ENCODE results near the gene CRISP3. TPM values are rescaled to one million over a fixed set of nuclear protein-coding genes. Genes with fewer than 3 reads are reported as not detected.
A peak's percentile ranks its signal among the peaks of the same experiment; 100 is the strongest.
"Not testable (repeated sequence)": the region's sequence is repeated elsewhere in the genome, so short reads cannot be mapped to it uniquely, and the experiment has no call there.

The CRISP3 gene
- total RNA-seq, result 100 TPM

GRCh38 chr6:49744259-49744658 is at the start of gene CRISP3:
Gene CRISP3 (minus strand): TSS chr6:49744388. CDS start chr6:49744367, 21 bp downstream.
- no peak for DNase-seq

DNA sequence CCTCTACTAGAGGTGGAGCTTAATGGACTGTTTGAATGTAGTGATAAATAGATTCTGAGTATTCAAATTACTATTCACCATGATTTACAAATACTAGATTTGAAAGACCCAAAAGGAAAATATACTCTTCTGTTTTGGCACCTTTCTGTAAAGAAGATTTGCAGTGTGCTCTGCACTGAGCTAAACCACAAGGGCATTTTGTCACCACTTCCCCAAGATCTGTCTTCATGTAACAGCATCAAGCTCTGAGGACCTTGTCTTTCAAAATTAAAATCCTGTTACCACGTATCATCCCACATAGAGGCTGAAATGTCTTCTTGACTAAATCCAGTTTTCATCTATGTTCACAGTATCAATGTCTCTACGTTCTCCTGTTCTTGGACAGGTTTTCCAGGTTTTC is 46.2 kb upstream of the CRISP3 start:
- no peak for DNase-seq

DNA sequence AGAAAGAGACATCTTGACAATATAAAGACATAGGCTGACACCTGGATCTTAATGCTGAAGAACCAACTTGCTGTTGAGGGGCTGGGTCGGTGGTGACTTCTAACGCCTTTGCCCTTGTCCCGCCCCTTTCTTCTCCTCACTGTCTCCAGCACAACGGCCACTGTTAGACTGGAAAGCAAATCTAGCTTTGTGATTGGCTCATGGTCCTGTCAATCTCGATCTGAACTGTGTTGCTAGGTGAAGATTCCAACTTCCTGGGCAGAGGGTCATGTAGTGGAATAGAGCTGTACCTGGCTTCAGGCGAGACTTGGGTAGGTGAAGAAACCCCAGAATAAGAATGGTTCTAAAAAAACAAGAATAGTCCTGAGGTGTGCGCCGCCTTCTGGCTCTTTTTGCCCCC is 43.0 kb upstream of the CRISP3 start, which contains the start of gene PGK2:
Gene PGK2 (minus strand): TSS at position 110 of the 400 bp plus-strand sequence. CDS start 98 bp downstream, at position 12.
- no peak for DNase-seq

- DNase-seq, result no peak
These were observed 40.1 kb upstream of the CRISP3 start for GRCh38 chr6:49784272-49784671.

DNA sequence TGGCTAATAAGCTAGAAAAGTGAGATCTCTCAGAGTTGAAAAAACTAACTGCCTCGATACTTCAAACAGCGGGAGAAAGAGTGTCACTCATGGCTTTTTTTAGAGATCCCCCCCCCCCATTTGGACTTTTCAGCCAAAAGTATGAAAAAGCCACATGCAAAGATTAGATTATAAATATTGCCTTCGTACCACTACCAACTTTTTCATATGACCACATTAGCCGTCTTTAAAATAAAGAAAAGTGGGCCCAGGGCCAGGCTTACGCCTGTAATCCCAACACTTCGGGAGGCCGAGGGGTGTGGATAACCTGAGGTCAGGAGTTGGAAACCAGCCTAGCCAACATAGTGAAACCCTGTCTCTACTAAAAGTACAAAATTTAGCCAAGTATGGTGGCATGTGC is 38.5 kb upstream of the CRISP3 start:
- no peak for DNase-seq

DNA sequence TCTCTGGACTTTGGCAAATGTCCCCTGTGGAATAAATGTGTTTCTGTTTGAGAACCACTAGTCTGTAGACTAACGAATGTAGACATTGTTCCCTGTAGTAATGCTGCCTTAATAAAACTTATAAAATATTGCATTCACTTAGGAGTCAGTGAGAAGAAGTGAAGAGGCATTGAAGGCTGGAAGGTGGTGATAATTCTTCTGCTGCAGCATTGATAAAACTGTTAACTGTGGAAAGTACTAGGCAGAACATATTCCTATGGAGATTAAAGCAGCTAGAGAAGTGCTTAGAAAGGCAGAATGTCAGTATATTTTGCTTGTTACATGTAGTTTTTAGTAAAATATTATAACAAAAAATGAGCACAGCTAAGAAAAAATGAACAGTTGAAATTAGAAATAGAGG is 38.1 kb upstream of the CRISP3 start:
- no peak for DNase-seq

GRCh38 chr6:49776444-49776843 is 32.3 kb upstream of the CRISP3 start:
- no peak for DNase-seq

DNA sequence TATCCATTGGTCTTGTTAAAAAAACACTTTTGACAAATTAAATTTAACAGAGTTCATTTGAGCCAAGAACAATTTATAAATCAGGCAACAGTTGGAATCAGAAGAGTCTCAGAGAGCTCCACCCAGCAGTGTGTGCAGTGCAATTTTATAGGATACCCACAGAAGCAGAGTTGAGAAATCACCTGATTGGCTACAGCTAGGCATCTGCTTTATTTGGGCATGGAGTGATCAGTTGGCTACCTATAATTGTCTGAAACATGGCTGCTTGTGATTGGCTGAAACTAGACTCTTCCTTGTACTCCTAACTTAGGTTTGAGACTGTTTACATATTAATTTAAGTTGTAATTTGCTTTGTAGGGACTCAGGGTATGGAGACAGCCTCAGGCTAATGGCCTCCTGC is 30.9 kb upstream of the CRISP3 start:
- no peak for DNase-seq

DNA sequence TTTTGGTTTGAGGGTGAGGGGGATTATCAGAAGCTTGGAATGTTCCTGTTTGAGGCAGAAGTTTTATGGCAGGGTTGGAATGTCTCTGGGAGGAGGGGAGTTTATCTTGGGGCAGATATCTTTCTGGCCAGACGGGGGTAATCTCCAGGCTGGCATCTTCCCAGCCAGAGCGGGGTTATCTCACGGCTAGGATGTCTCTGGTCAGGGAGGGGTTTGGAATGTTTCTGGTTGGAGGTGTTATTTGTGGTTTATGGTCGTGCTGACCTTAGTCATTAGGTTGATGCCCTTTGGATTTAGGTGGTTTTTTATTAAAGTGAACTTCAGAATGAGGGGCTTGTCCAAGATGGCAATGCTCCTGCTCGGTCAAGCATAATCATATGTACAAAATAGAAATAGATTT is 28.1 kb upstream of the CRISP3 start:
- no peak for DNase-seq

GRCh38 chr6:49766762-49767161 is 22.6 kb upstream of the CRISP3 start:
- DNase-seq, result no peak

DNA sequence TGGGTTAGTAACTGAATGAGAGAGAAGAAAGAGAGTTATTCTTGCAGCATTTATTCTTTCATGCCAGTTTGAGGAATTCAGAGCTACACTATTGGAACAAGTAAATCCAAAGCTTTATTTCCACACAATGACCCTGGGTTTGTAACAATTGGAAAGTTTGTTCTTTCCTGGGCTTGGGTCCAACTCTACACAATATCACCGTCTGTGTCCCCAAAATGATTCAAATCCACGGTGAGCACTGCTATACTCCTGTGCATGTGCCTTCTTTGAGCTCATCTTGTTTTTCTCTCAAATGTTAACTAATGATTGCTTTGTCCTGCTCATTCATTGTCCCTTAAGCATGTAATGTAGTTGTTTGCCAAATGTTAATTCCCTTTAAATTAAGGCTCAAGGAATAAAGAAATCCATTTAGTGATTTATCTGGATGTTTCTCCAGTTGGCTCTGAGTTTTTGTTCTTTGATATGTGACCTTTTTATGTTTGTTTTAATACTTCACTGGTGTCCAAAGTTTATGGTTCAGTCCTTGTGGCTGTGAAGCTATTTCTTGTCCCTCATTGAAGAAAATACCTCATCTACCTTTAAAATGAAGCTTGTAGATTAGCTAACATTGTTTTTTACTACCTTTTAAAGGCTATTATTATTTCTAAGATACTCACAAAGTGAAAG is 20.5 kb upstream of the CRISP3 start:
- no peak for DNase-seq

DNA sequence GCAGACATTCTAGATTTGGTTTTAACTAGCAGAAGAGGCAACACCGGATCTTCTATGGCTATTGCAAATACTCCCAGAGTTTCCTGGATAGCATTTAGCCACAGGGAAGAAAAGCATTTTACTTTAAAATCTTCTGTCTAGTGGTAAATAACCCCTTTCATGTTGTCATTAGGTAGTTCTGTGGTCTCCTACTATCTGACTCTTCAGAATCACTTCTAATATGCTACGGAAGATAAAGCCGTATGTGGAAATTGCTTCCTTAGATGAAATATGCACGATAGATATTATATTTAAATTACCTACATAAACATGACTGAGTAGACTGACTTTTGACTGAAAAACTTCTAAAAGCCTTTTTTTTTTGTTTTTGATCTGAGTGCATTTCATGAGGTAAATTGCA is 759 bp downstream of the CRISP3 start:
- DNase-seq, result no peak

- no peak for DNase-seq
These were observed 4.8 kb downstream of the CRISP3 start for GRCh38 chr6:49739423-49739822.

- no peak for DNase-seq
These were observed 8.1 kb downstream of the CRISP3 start for GRCh38 chr6:49736017-49736508.

DNA sequence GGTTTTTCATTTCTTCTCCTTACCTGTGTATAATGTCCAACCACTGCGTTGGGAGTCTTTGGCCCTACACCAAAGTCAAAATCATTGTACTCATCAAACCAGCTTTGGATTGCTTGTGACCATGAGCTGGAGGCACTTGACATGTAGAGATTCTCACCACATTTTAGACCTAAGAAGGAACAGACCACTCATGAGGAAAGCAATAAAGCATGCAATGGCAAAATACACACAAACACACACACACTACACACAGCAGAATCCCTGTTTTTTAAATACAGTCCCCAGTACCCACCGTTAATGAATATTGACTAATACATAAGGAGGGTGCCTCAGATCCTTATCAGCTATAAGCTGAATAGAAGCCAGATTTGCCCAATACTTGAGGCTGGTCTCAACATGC is 10.5 kb downstream of the CRISP3 start:
- DNase-seq, result no peak

- DNase-seq, result no peak
These were observed 11.4 kb downstream of the CRISP3 start for GRCh38 chr6:49732781-49733180.

GRCh38 chr6:49730251-49730650 is 13.9 kb downstream of the CRISP3 start:
- DNase-seq, result no peak

GRCh38 chr6:49723917-49724316 is 20.3 kb downstream of the CRISP3 start:
- DNase-seq, result not testable (repeated sequence)

DNA sequence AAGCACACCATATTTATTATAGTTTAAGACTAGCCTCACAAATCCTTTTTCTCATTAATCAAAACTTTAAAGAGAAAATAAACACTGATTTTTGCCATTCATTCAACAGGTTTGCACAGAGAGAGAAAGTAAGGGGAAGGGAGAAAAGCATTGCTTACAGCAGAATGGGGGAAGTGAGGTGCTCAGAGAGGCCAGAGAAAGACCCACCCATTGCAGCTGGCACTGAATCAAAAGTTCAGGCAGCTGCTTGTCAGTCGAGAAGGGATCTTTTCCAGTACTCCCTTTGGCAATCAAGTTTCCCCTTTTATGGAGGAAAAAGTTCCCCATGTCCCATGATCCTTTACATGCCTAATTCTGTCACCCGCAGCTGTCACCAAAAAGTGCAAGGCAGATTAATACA is 22.9 kb downstream of the CRISP3 start:
- no peak for DNase-seq

- DNase-seq, result no peak
These were observed 23.8 kb downstream of the CRISP3 start for GRCh38 chr6:49720372-49720771.

DNA sequence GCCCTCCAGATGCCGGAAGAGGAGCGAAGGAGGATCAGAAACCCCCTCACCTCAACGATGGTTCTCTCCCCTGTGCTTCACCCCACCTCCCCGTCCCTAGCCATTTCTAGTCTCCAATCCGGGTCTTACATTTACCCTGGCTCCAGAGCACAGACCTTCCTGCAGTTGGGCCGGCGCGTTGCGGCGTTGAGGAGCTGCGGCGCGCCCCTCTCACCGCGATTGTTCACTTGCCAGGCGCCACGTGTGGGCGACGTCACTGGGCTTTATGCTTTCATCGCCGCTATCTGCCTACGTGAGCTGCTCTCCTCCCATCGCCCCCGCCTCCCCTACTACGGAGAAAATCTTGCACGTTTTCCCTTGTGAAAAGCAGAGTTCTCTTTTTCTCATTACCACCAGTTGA is 30.8 kb downstream of the CRISP3 start, which contains the start of gene CRISP2:
Gene CRISP2 (minus strand): TSS at position 198 of the 400 bp plus-strand sequence. CDS start 4,347 bp downstream, outside the sequence.
- peak; percentile 15 for DNase-seq

DNA sequence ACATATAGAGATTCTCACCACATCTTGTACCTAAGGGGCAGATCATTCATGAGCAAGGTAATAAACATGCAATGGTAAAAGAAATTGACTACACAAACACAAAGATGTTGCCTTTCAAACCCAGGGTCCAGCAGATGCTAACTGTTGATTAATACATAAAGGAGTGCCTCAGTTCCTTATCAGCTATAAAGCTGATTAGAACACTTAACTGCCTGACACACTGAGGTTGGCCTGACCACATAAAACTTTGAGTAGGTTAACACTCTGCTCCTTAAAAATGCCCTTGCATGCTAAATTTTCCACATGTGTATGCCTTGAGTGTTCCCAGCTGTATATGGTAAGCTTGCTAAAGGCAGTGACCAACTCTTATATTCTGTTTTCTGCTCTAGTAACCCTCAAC is 45.7 kb downstream of the CRISP3 start:
- no peak for DNase-seq

GRCh38 chr6:49693512-49693911 is 50.7 kb downstream of the CRISP3 start:
- no peak for DNase-seq

DNA sequence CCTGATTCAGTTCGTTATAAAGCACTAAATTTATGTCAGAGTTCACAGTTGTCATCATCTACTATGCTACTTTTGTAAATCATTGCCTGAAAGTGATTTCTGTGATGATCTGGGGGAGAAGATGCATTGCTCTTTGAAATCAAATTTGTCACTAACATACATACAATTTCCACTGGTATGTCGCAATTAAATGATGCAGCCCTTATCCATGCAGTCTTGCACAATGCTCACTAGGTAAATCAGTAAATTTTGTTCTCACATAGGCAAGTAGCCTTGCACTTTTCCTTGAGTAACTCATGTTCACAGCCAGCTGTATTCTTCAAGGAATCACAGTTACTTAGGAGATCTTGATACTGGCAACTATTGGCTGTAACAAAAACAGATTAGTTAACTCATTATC is 51.7 kb downstream of the CRISP3 start:
- no peak for DNase-seq
